Measurements from ENCODE around the gene BCAS3.

The BCAS3 gene

GRCh38 chr17:61097781-61098180 is 420.1 kb downstream of the BCAS3 start:
- no peak overlapping the region for H3K4me2 ChIP-seq (ENCODE audit: low read length)
- H3K9me2 ChIP-seq (ENCODE audit: low read depth, low read length), result no peaks in the 10 kb centered on the region
- H2AFZ ChIP-seq (ENCODE audit: low read length), result no peak overlapping the region
- H3K4me3 ChIP-seq (ENCODE audit: low read depth, low read length, poor library complexity, severe bottlenecking), result no peak overlapping the region
- no peaks in the 10 kb centered on the region for H3K36me3 ChIP-seq (ENCODE audit: insufficient read depth, low read length)
- H3K27ac ChIP-seq (ENCODE audit: low read depth, low read length, poor library complexity, severe bottlenecking), result no peak overlapping the region
- no peaks in the 10 kb centered on the region for H3K4me1 ChIP-seq (ENCODE audit: insufficient read depth, low read length, severe bottlenecking)
- H4K20me1 ChIP-seq (ENCODE audit: insufficient read depth, low read length), result no peaks in the 10 kb centered on the region
- no peaks in the 10 kb centered on the region for H3K79me2 ChIP-seq (ENCODE audit: insufficient read depth, low read length)
- TF ChIP-seq CTCF (IDR thresholded peaks at IDR 0.05; ENCODE audit: low read length), result no peak
- no peak for TF ChIP-seq EZH2 (IDR thresholded peaks at IDR 0.05; ENCODE audit: borderline replicate concordance, low read length)
- H3K9ac ChIP-seq (ENCODE audit: low read length), result no peak overlapping the region
- H3K9me3 ChIP-seq (ENCODE audit: low read length), result no peaks in the 10 kb centered on the region
- H3F3A ChIP-seq (ENCODE audit: insufficient read depth, low read length), result no peaks in the 10 kb centered on the region
- no peaks in the 10 kb centered on the region for H3K27me3 ChIP-seq (ENCODE audit: insufficient read depth, low read length)

GRCh38 chr17:61106354-61106753 is 428.7 kb downstream of the BCAS3 start:
- Histone ChIP-seq H3K4me1 (ENCODE audit: insufficient read depth, low read length, severe bottlenecking) (no peaks in the 10 kb centered on the region), H3K9ac (ENCODE audit: low read length) (no peak overlapping the region)
- TF ChIP-seq EZH2 (IDR thresholded peaks at IDR 0.05; ENCODE audit: borderline replicate concordance, low read length) (no peak), CTCF (IDR thresholded peaks at IDR 0.05; ENCODE audit: low read length) (no peak)

GRCh38 chr17:61116577-61116976 is 438.9 kb downstream of the BCAS3 start:
- Histone ChIP-seq H3K4me2 (ENCODE audit: low read length) (no peak overlapping the region), H3K9me2 (ENCODE audit: low read depth, low read length) (no peaks in the 10 kb centered on the region), H3K27ac (ENCODE audit: low read depth, low read length, poor library complexity, severe bottlenecking) (no peak overlapping the region), H2AFZ (ENCODE audit: low read length) (no peak overlapping the region), H3K9ac (ENCODE audit: low read length) (no peak overlapping the region), H3K27me3 (ENCODE audit: insufficient read depth, low read length) (no peaks in the 10 kb centered on the region), H3K79me2 (ENCODE audit: insufficient read depth, low read length) (no peaks in the 10 kb centered on the region), H3K4me1 (ENCODE audit: insufficient read depth, low read length, severe bottlenecking) (no peaks in the 10 kb centered on the region), H3K9me3 (ENCODE audit: low read length) (peaks cover 8% of the 10 kb centered on the region; the same call in 1 of the 2 replicates), H3F3A (ENCODE audit: insufficient read depth, low read length) (no peaks in the 10 kb centered on the region), H4K20me1 (ENCODE audit: insufficient read depth, low read length) (no peaks in the 10 kb centered on the region), H3K4me3 (ENCODE audit: low read depth, low read length, poor library complexity, severe bottlenecking) (no peak overlapping the region), H3K36me3 (ENCODE audit: insufficient read depth, low read length) (no peaks in the 10 kb centered on the region)
- TF ChIP-seq CTCF (IDR thresholded peaks at IDR 0.05; ENCODE audit: low read length) (no peak), EZH2 (IDR thresholded peaks at IDR 0.05; ENCODE audit: borderline replicate concordance, low read length) (no peak)

More at GRCh38 chr17:61106354-61106753, 428.7 kb downstream of the BCAS3 start:
- no peaks in the 10 kb centered on the region for H3K36me3 ChIP-seq (ENCODE audit: insufficient read depth, low read length)
- H3K4me2 ChIP-seq (ENCODE audit: low read length), result no peak overlapping the region
- H3K27ac ChIP-seq (ENCODE audit: low read depth, low read length, poor library complexity, severe bottlenecking), result no peak overlapping the region
- no peak overlapping the region for H3K4me3 ChIP-seq (ENCODE audit: low read depth, low read length, poor library complexity, severe bottlenecking)
- H3K9me2 ChIP-seq (ENCODE audit: low read depth, low read length), result no peaks in the 10 kb centered on the region
- no peaks in the 10 kb centered on the region for H3K27me3 ChIP-seq (ENCODE audit: insufficient read depth, low read length)
- H3K9me3 ChIP-seq (ENCODE audit: low read length), result no peaks in the 10 kb centered on the region
- no peaks in the 10 kb centered on the region for H4K20me1 ChIP-seq (ENCODE audit: insufficient read depth, low read length)
- no peak overlapping the region for H2AFZ ChIP-seq (ENCODE audit: low read length)
- H3F3A ChIP-seq (ENCODE audit: insufficient read depth, low read length), result no peaks in the 10 kb centered on the region
- H3K79me2 ChIP-seq (ENCODE audit: insufficient read depth, low read length), result no peaks in the 10 kb centered on the region

Measured in OCI-LY1 (cell line).